ENCODE results near the gene DHRS9. TPM values are rescaled to one million over a fixed set of nuclear protein-coding genes. Genes with fewer than 3 reads are reported as not detected.

Gene DHRS9
- total and polyA plus RNA-seq, 4 donors, result 1.5 to 17.2 (median 4.0) TPM

GRCh38 chr2:169041594-169041993 lies 27.8 kb upstream of the DHRS9 start:
- Histone ChIP-seq H3K36me3 (ENCODE audit: control insufficient read depth in 4 of 4, insufficient read depth in 4 of 4, low read length in 4 of 4) (no peaks in the 10 kb centered on the region), H3K27ac (ENCODE audit: low read depth in 1 of 2, low read length in 1 of 2) (no peak overlapping the region), H3K9me3 (ENCODE audit: control insufficient read depth in 4 of 4, insufficient read depth in 3 of 4, low read length in 3 of 4) (peaks cover 0 to 3% (median 0%) of the 10 kb centered on the region in 4 donors), H3K9ac (ENCODE audit: insufficient read depth in 1 of 2, low read length in 2 of 2) (no peak overlapping the region), H3K27me3 (ENCODE audit: control insufficient read depth in 3 of 3, insufficient read depth in 3 of 3, low read length in 2 of 3) (no peaks in the 10 kb centered on the region), H3K4me1 (ENCODE audit: control insufficient read depth in 5 of 5, insufficient read depth in 5 of 5, low read length in 5 of 5) (no peaks in the 10 kb centered on the region), H3K4me3 (no peak overlapping the region)
- no peak for TF ChIP-seq CTCF (IDR thresholded peaks at IDR 0.05; ENCODE audit: control extremely low read depth, extremely low read depth)
- ATAC-seq (ENCODE audit: insufficient read depth, low FRiP score) (no peak), DNase-seq (no peak)
- 31 to 46% methylated on average over 1 of the region's 1 CpG for WGBS, 2 donors

DNA sequence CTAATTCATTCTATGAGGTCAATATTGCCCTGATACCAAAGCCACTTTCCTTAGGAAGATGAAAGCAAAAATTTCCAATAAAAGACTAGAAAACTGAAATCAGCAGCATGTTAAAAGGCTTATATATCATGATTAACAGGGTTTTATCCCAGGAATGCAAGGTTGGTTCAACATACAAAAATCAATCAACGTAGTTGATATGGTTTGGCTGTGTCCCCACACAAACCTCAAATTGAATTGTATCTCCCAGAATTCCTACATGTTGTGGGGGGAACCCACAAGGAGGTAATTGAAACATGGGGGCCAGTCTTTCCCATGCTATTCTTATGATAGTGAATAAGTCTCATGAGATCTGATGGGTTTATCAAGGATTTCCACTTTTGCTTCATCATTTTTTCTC lies 26.5 kb upstream of the DHRS9 start:
- no peak for ATAC-seq (ENCODE audit: insufficient read depth, low FRiP score)
- TF ChIP-seq CTCF (IDR thresholded peaks at IDR 0.05; ENCODE audit: control extremely low read depth, extremely low read depth), result no peak

DNA sequence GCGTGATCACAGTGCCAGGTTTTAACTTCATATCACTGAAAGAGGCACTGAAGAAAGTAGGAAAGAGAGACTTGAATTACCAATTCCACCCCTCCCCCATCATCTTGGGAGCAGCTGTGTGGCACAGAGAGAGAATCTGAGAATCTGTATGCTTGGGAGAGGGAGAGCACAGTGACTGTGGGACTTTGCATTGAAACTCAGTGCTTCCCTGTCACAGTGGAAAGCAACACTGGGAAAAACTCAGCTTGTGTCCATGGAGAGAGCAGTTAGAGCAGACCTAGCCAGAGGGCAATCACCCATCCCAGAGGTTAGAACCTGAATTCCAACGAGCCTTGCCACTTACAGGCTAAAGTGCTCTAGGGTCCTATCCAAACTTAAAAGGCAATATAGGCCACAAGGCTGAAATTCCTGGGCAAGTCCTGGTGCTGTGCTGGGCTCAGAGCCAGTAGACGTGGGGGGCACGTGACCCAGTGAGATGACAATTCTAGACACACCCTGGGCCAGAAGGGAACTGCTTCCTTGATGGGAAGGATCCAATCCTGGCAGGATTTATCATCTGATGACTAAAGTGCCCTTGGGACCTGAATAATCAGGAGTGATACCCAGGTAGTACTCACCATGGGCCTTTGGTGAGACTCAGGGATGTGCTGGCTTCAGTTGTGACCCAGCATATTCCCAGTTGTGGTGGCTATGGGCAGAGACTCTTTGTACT lies 22.8 kb upstream of the DHRS9 start:
- no peak for ATAC-seq (ENCODE audit: insufficient read depth, low FRiP score)
- no peak overlapping the region for H3K4me3 ChIP-seq
- H3K4me1 ChIP-seq (ENCODE audit: control insufficient read depth in 5 of 5, insufficient read depth in 5 of 5, low read length in 5 of 5), result no peaks in the 10 kb centered on the region
- no peak for TF ChIP-seq CTCF (IDR thresholded peaks at IDR 0.05; ENCODE audit: control extremely low read depth, extremely low read depth)
- no peak overlapping the region for H3K9ac ChIP-seq (ENCODE audit: insufficient read depth in 1 of 2, low read length in 2 of 2)
- WGBS, 2 donors, result 77 to 88% methylated on average over 4 of the region's 4 CpGs
- no peak overlapping the region for H3K27ac ChIP-seq (ENCODE audit: low read depth in 1 of 2, low read length in 1 of 2)
- H3K9me3 ChIP-seq (ENCODE audit: control insufficient read depth in 4 of 4, insufficient read depth in 3 of 4, low read length in 3 of 4), result peaks cover 0 to 8% (median 0%) of the 10 kb centered on the region in 4 donors
- no peaks in the 10 kb centered on the region for H3K27me3 ChIP-seq (ENCODE audit: control insufficient read depth in 3 of 3, insufficient read depth in 3 of 3, low read length in 2 of 3)
- no peaks in the 10 kb centered on the region for H3K36me3 ChIP-seq (ENCODE audit: control insufficient read depth in 4 of 4, insufficient read depth in 4 of 4, low read length in 4 of 4)
- DNase-seq, result no peak

More for the DNA sequence above, 26.5 kb upstream of the DHRS9 start:
- Histone ChIP-seq H3K9ac (ENCODE audit: insufficient read depth in 1 of 2, low read length in 2 of 2) (no peak overlapping the region), H3K9me3 (ENCODE audit: control insufficient read depth in 4 of 4, insufficient read depth in 3 of 4, low read length in 3 of 4) (peaks cover 0 to 8% (median 0%) of the 10 kb centered on the region in 4 donors), H3K4me1 (ENCODE audit: control insufficient read depth in 5 of 5, insufficient read depth in 5 of 5, low read length in 5 of 5) (no peaks in the 10 kb centered on the region), H3K27me3 (ENCODE audit: control insufficient read depth in 3 of 3, insufficient read depth in 3 of 3, low read length in 2 of 3) (no peaks in the 10 kb centered on the region), H3K4me3 (no peak overlapping the region), H3K27ac (ENCODE audit: low read depth in 1 of 2, low read length in 1 of 2) (no peak overlapping the region), H3K36me3 (ENCODE audit: control insufficient read depth in 4 of 4, insufficient read depth in 4 of 4, low read length in 4 of 4) (no peaks in the 10 kb centered on the region)
- 87 to 97% methylated on average over 1 of the region's 1 CpG for WGBS, 2 donors
- DNase-seq, result no peak
